Aorta (tissue), 5 donors: ENCODE results near the gene LRMDA. TPM values are rescaled to one million over a fixed set of nuclear protein-coding genes. Genes with fewer than 3 reads are reported as not detected.
A peak's percentile ranks its signal among the peaks of the same experiment; 100 is the strongest.

Source experiments
- ATAC-seq: fragments of 200-7000 bp; cut with Tn5 transposase; one replicate; pipeline ENCODE4 v1.9.1; 2022; ENCODE audit warnings: moderate library complexity; ENCODE audit not compliant: low FRiP score
- DNase-seq, 2 donors: peaks; one replicate each; pipeline ENCODE4 v3.0.0-alpha.2; 2020
- H3K27ac ChIP-seq, 2 donors: one replicate each; pipeline ENCODE4 v1.5.1; 2013; ENCODE audit warnings: low read length in 2 of 2, mild to moderate bottlenecking in 2 of 2, moderate library complexity in 2 of 2, control low read depth in 1 of 2, inconsistent platforms in 1 of 2, low read depth in 1 of 2
- H3K27me3 ChIP-seq, 2 donors: one replicate each; pipeline ENCODE4 v1.6.1; 2013; ENCODE audit warnings: control low read depth in 1 of 2, low read length in 1 of 2, mild to moderate bottlenecking in 1 of 2, moderate library complexity in 1 of 2; ENCODE audit not compliant: insufficient read depth in 2 of 2, control insufficient read depth in 1 of 2
- H3K36me3 ChIP-seq, 2 donors: one replicate each; pipeline ENCODE4 v1.6.1; 2013; ENCODE audit warnings: control low read depth in 1 of 2, low read length in 1 of 2, mild to moderate bottlenecking in 1 of 2; ENCODE audit not compliant: insufficient read depth in 2 of 2, control insufficient read depth in 1 of 2
- H3K4me1 ChIP-seq, 2 donors: one replicate each; pipeline ENCODE4 v1.6.1; 2013; ENCODE audit warnings: low read length in 2 of 2, control low read depth in 1 of 2, mild to moderate bottlenecking in 1 of 2, moderate library complexity in 1 of 2; ENCODE audit not compliant: insufficient read depth in 2 of 2, control insufficient read depth in 1 of 2
- H3K4me3 ChIP-seq, 2 donors: one replicate each; pipeline ENCODE4 v1.5.1; 2013; ENCODE audit warnings: low read length in 2 of 2, control low read depth in 1 of 2, mild to moderate bottlenecking in 1 of 2
- H3K9me3 ChIP-seq: one replicate; pipeline ENCODE4 v1.6.1; 2013; ENCODE audit warnings: mild to moderate bottlenecking, low read length; ENCODE audit not compliant: control insufficient read depth
- WGBS, 2 donors: extraction: QIAGEN DNeasy Blood & Tissue Kit; methylation state at CpG; one replicate each; pipeline ENCODE4 v1.1.7; 2013; 5-methylcytosine and 5-hydroxymethylcytosine counted together
- intact Hi-C, 2 donors: fragments of 100-400 bp; cut with DNase I; formaldehyde crosslinking; loops; one replicate each; pipeline versions ENCODE4 v1.14.2 to v1.15.0; 2022
- polyA plus RNA-seq, 2 donors: library from polyadenylated mRNA; stranded (reverse); fragments of 200-250 nt; gene quantifications; one replicate each; pipeline ENCODE4 v1.2.3, GENCODE V29; 2013
- total RNA-seq, 2 donors: library from RNA; stranded (reverse); fragmentation: NEBNext Ultra II Directional; extraction: Animal tissue kit (Norgen Biotek cat#: 25700); gene quantifications; one replicate each; pipeline ENCODE4 v1.2.1, GENCODE V29; 2021
- donor health status: healthy with polysubstance abuse.
- donor health status: Bipolar disorder and iron deficiency.
- donor health status: DM: no; HTN: no; CAD: no.
- donor health status: DM: no; HTN: no; CAD: no.
- donor health status: DM: yes; HTN: yes; CAD: no.

Gene LRMDA
- total and polyA plus RNA-seq, 4 donors: 7.4 to 25.7 (median 14.7) TPM

GRCh38 chr10:75910032-75910431 is 478.6 kb downstream of the LRMDA start:
- H3K27ac ChIP-seq: no peak overlapping the region
- no peaks in the 10 kb centered on the region for H3K36me3 ChIP-seq
- DNase-seq: no peak
- peaks cover 1% of the 10 kb centered on the region for H3K9me3 ChIP-seq
- ATAC-seq: no peak
- WGBS, 2 donors: 32 to 39% methylated on average over 2 of the region's 2 CpGs
- H3K4me1 ChIP-seq: no peaks in the 10 kb centered on the region
- intact Hi-C loops: loop anchor here in 1 of 2 donors (1.0 kb wide), 1 partner anchor 511 kb away; no protein-coding TSS in a partner anchor
- H3K27me3 ChIP-seq: no peaks in the 10 kb centered on the region
- no peak overlapping the region for H3K4me3 ChIP-seq

GRCh38 chr10:75911426-75911825 is 480.0 kb downstream of the LRMDA start:
- no peak overlapping the region for H3K27ac ChIP-seq
- ATAC-seq (no peak), DNase-seq (no peak)
- no peaks in the 10 kb centered on the region for H3K27me3 ChIP-seq
- WGBS, 2 donors: 68 to 77% methylated on average over 2 of the region's 2 CpGs
- intact Hi-C loops: no loop called here
- peaks cover 1% of the 10 kb centered on the region for H3K9me3 ChIP-seq
- H3K36me3 ChIP-seq: no peaks in the 10 kb centered on the region
- no peaks in the 10 kb centered on the region for H3K4me1 ChIP-seq
- no peak overlapping the region for H3K4me3 ChIP-seq

GRCh38 chr10:75916906-75917305 is 485.5 kb downstream of the LRMDA start:
- Histone ChIP-seq H3K27ac (no peak overlapping the region), H3K36me3 (no peaks in the 10 kb centered on the region), H3K27me3 (no peaks in the 10 kb centered on the region), H3K9me3 (no peaks in the 10 kb centered on the region), H3K4me1 (no peaks in the 10 kb centered on the region), H3K4me3 (no peak overlapping the region)
- no peak for ATAC-seq
- 65 to 77% methylated on average over 3 of the region's 3 CpGs for WGBS, 2 donors
- no peak for DNase-seq
- intact Hi-C loops: no loop called here

DNA sequence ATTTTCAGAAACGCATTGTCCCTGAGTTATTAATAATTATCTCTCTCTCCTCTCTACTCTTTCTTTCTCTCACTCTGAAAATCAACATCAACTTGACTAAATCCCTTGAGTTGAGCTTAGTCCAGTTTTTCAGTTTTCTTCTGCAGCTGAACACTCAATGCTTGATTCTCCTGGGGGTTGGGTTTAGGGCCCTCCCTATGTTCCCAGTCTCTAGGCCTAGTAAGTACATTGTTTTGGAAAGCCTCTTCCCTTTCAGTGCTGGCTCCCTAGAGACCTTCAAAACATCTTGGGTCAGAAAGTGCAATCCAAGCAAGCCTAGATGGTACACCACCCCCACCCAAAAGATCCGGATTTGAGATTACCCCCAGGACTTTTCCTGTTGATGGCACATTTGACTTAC is 488.5 kb downstream of the LRMDA start:
- no peak overlapping the region for H3K27ac ChIP-seq
- 68 to 75% methylated on average over 2 of the region's 2 CpGs for WGBS, 2 donors
- no peak overlapping the region for H3K4me3 ChIP-seq
- intact Hi-C loops: loop anchor here in 1 of 2 donors (10.0 kb wide), 2 partner anchors 115 to 385 kb away; no protein-coding TSS in a partner anchor
- no peak for DNase-seq
- H3K9me3 ChIP-seq: no peaks in the 10 kb centered on the region
- H3K4me1 ChIP-seq: no peaks in the 10 kb centered on the region
- H3K36me3 ChIP-seq: no peaks in the 10 kb centered on the region
- no peak for ATAC-seq
- H3K27me3 ChIP-seq: no peaks in the 10 kb centered on the region

GRCh38 chr10:75922435-75922834 is 491.0 kb downstream of the LRMDA start:
- Histone ChIP-seq H3K36me3 (no peaks in the 10 kb centered on the region), H3K27me3 (no peaks in the 10 kb centered on the region), H3K4me3 (no peak overlapping the region), H3K27ac (no peak overlapping the region), H3K4me1 (no peaks in the 10 kb centered on the region), H3K9me3 (no peaks in the 10 kb centered on the region)
- ATAC-seq (no peak), DNase-seq (no peak)
- intact Hi-C loops: loop anchor here in 1 of 2 donors (10.0 kb wide), 2 partner anchors 112 to 382 kb away; no protein-coding TSS in a partner anchor

DNA sequence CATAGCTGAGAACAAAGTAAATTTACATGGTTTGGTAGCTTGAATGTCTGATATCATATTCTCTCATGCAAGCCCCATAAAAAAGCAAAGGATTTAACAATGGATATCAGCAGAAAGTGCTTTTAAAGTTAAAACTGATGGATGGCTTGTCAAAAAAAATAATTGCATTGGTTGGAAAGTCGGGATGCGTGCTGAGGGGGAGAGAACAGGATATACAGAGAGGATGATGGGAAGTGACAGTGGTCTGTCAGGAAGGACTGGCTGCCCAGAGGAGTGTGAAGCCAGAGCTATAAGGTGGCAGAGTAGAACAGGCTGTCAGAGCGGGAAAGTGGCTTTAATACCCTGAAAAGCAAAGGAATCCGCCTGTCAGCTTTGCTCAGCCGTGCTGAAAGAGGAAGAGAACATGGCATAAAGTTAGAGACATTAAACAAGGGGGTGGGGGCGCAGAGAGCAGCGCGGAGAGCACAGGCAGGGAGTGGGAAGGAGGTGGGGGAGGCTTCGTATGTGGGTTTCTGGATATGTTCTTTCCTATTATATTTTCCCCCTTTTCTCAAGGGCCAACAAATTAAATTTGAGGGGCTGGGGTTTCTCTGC is 493.0 kb downstream of the LRMDA start:
- DNase-seq: no peak
- intact Hi-C loops: loop anchor here in 1 of 2 donors (10.0 kb wide), 2 partner anchors 110 to 380 kb away; no protein-coding TSS in a partner anchor

DNA sequence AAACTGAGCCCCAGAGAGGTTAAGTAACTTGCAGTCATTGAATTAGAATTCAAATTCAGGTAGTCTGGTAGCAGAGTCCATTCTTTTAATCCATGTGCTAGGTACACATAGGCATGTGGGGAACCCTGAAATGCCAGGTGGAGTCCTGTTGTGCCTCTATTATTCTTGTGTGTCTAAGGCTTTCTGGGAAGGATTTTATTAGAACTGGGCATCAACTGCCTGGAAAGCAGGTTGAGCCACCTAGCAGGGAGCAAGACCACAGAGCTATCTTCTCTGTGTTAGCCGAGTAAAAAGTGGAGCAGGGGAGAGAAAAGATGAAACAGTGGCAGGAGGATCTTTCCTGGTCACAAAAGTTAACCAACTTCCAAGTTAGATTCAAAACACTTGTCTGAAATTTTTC is 494.6 kb downstream of the LRMDA start:
- Histone ChIP-seq H3K27ac (no peak overlapping the region), H3K36me3 (no peaks in the 10 kb centered on the region), H3K4me3 (no peak overlapping the region), H3K4me1 (peaks cover 0 to 2% of the 10 kb centered on the region in 2 donors), H3K27me3 (no peaks in the 10 kb centered on the region), H3K9me3 (no peaks in the 10 kb centered on the region)
- no peak for DNase-seq
- 92 to 100% methylated on average over 1 of the region's 1 CpG for WGBS, 2 donors
- ATAC-seq: no peak
- intact Hi-C loops: loop anchor here in 1 of 2 donors (10.0 kb wide), 2 partner anchors 109 to 379 kb away; no protein-coding TSS in a partner anchor

More for the DNA sequence above, 493.0 kb downstream of the LRMDA start:
- no peaks in the 10 kb centered on the region for H3K27me3 ChIP-seq
- no peak for ATAC-seq
- H3K27ac ChIP-seq: no peak overlapping the region
- no peak overlapping the region for H3K4me3 ChIP-seq
- 90 to 91% methylated on average over 9 of the region's 9 CpGs for WGBS, 2 donors
- no peaks in the 10 kb centered on the region for H3K4me1 ChIP-seq
- H3K36me3 ChIP-seq: no peaks in the 10 kb centered on the region
- H3K9me3 ChIP-seq: no peaks in the 10 kb centered on the region

DNA sequence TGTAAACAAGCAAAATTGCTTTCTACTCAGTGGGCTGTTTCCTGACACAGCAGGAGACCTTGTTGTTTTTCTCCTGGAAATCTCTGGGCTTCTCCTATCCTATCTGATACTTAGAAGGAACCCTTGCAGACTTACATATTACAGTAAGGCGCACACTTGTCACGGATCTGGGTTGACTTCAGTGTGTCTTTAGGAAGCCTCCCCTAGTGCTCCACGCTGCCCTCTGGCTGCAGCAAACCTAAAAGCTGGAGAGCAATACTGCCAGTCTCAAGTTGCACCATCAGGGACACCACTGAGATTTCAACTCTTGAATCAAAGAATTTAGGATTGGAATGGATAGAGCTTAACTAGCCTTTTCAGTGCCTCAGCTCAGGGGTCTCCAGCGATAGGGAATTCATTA is 495.3 kb downstream of the LRMDA start:
- no peak overlapping the region for H3K4me3 ChIP-seq
- H3K36me3 ChIP-seq: no peaks in the 10 kb centered on the region
- no peak overlapping the region for H3K27ac ChIP-seq
- H3K27me3 ChIP-seq: no peaks in the 10 kb centered on the region
- peak in 1 of 2 donors; percentile 65 for DNase-seq
- WGBS, 2 donors: 64 to 94% methylated on average over 4 of the region's 4 CpGs
- H3K9me3 ChIP-seq: no peaks in the 10 kb centered on the region
- no peak for ATAC-seq
- intact Hi-C loops: loop anchor here in 1 of 2 donors (10.0 kb wide), 2 partner anchors 108 to 378 kb away; no protein-coding TSS in a partner anchor
- peaks cover 0 to 2% of the 10 kb centered on the region in 2 donors for H3K4me1 ChIP-seq

DNA sequence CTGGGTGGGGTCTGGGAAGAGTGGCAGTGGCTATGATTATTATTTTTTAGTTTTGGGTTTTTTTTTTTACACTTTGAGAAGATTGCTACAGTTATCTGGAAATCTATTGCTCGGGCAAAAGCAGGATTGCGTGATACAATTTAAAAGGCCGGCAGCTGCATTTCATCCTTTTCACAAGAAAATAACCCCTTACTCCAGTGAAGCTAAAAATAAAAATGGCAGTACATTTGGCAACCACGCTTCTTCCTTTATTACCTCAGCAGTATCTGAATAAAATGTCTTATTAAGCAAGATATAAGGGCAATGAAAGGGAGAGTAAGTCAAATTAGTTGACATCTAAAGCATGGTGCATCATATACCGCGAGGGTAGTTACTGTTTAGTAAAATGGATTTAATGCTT is 496.8 kb downstream of the LRMDA start:
- no peaks in the 10 kb centered on the region for H3K27me3 ChIP-seq
- peaks cover 0 to 2% of the 10 kb centered on the region in 2 donors for H3K4me1 ChIP-seq
- intact Hi-C loops: loop anchor here in 1 of 2 donors (10.0 kb wide), 2 partner anchors 107 to 377 kb away; no protein-coding TSS in a partner anchor
- no peaks in the 10 kb centered on the region for H3K9me3 ChIP-seq
- DNase-seq (no peak), ATAC-seq (no peak)
- no peak overlapping the region for H3K27ac ChIP-seq
- WGBS, 2 donors: 95 to 99% methylated on average over 6 of the region's 6 CpGs
- H3K36me3 ChIP-seq: no peaks in the 10 kb centered on the region
- H3K4me3 ChIP-seq: no peak overlapping the region
